NCI-H2171 (cell line): ENCODE measurements around the gene ATP8B4.

Source experiments
- DNase-seq: peaks from one replicate; lab custom pipeline; 2025; lab: John Stamatoyannopoulos, UW

ATP8B4 gene

DNA sequence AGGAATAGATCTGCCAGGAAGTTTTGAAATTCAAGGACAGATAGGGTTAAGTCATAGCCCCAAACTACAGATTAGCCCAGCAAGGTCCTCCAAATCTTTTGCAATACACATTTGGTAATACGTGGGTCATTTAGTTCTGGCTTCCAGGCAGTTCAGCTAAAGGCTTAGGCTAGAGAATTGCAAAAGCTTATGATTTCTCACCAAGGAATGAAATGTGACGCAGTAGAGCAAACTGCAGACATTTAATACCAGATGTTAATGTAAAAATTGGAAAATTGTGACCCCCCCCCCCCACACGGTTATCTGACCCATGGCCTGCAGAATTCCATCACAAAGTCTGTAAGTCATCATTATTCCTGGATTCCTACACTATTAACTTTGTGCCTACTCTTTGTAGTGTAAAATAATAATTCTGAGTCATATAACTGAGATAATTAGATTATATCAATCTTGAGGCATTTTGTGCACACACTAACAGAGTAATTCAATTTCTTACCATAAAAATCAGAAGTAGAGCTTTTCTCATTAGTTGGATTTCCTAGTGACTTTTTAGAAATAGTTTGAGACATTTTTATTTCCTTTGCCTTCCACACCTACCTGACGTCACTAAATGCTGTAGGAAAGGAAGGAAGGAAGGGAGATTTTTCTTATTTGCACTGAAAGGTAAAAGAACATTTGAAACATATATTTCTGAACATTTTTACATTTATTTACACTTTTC is 263.0 kb downstream of the ATP8B4 start:
- DNase-seq: no peak

DNA sequence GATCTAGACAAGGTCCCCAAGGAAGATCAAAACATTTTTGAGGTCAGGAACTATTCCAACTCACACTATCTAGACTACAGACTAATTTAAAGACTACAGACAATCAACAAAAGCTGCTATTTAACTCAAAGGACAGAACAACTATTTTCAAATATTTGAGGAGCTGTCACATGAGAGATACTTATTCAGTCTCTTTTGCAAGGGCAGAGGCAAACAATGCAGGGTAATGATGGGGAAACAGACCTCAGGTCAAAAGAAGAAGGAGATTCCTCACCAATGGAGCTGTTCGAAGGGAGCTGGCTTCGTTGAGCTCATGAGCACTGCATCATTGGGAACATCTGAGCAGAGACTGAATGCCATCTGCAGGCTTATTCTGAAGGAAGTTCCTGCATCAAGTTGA is 266.3 kb downstream of the ATP8B4 start:
- no peak for DNase-seq

DNA sequence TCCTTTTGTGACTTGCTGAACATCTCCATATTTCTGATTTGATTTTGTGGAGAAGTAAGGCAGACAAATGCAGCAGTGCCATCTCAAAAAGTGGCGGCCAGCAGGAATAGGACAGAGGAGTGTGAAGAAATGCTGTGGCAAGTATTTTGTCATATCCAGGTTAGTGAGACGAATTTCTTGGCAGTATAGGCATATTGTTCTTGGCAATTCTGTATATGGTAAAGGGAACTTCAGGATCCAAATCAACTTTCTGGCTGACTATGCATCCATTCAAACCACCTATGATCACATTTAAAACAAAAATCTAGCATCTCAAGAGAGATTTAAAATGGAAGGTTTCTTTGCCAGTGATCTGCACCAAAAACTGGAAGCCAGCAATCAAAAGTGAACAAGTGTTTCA is 270.2 kb downstream of the ATP8B4 start:
- DNase-seq: no peak

DNA sequence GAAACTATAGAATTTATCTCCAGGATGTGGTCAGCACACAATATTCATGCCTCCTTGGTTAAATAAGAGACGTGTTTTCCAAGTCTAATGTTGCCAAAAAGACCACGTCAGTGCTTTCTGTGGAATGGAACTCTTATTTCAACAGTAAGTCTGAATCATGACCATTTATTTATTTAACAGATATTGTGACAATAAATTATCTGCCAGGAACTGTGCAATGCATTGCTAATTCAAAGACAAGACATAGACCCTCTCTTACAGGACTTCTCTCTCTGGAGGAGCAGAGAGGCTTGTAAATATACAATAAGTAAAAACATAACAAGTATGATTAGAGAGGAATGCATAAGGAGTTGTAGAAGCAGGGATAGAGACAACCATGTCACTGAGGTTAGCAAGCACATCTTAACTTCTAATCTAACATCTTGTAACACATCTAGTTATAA is 270.7 kb downstream of the ATP8B4 start:
- no peak for DNase-seq

DNA sequence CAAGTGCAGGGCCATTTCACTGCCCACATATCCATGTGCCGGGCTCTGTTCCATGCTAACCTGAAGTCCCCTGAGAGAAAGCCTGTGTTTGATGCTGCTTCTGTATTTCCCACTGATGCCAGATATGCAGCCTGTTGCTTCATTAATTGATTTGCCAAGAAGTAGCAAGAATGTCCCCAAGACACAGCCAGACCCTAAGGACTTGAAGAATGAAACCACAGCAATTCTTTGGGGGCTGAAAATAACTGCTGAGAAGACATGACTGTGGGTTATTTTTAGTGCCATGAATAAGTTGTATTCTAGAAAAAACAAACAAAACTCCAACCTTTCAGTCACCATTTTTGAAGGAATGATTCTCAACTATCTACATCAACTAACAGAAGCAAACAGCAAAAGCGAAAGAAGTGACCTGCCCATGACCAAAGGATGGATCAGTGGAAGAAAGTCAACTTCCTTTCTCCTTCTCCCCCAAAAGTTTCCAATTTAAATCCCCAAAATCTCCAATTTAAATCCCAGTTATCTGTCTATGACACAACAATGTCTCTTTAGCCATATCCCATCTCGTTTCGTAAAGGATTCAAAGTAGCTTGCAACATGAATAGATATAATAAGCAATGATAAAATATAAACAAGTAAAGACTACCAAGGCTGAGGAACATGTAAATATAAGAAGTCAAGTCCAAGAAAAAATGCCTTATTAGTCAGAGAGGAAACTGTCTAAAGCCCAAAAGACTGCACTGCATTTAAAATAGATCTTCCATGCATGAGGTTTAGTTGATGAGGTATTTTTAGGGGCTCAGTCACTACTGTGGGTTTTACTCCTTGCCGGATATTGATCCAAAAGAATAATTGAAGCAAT is 271.4 kb downstream of the ATP8B4 start:
- no peak for DNase-seq

DNA sequence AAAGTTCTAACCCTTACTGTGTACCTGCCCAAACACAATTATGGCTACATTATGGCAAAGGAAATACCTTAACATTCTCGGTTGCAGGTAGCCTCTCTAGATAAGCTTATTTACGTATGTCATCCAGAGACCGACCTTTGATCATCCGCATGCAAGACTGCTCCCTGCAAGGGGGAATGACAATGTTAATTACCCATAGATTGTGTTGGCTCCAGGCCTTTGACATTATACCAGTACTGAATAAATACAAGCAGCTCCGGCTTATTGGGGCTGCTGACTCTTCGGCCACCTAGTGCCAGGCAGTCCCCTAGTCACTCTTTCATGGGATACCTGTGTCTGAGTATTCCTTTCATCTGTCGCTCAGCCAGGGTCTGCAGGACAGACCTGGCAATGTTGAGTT is 274.6 kb downstream of the ATP8B4 start:
- no peak for DNase-seq

DNA sequence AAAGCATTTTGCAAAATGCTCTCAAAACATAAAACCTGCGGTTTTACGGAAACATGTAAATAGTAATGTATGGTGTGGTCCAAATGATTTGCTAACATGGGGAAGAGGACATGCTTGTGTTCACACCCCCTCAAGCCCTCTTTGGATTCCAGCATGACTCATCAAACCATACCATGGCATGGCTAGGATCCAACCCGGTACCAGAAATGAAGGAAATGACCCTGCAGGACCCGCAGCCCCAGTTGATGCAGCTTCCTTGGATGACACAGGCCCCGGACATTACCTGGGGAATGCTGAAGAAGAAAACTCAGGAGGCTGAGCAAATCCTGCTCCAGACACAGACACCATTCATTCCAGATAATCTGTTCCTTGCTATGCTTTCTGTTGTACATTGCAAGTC is 275.3 kb downstream of the ATP8B4 start:
- no peak for DNase-seq

DNA sequence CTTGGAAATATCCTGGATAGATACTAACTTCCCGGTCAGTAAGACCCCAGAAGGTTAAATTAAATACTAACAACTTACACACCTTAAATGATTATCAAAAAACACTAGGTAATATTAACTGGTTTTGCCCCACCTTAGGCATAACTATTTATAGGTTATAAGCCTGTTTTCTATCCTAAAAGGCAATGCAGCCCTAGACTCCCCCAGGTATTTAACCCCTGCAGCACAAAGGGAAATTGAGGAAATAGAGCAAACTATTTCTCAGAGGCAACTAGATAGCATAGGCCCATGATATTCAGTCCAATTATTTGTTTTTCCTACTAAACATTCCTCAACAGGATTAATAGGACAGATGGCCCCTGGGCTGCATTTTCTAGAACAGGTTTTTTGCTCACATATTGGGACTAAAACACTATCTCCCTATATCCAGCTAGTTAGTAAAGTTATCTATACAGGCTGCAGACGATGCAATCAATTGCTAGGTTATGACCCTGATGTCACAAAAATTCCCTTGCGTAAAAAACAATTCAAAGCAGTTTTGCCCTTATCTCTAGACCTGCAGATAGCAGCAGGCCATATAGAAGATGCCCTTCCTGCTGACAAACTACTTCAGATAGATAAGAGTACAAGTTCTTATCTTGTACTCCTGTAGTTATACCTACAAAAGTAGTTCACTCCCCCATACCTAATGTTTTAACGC is 276.9 kb downstream of the ATP8B4 start:
- DNase-seq: no peak

DNA sequence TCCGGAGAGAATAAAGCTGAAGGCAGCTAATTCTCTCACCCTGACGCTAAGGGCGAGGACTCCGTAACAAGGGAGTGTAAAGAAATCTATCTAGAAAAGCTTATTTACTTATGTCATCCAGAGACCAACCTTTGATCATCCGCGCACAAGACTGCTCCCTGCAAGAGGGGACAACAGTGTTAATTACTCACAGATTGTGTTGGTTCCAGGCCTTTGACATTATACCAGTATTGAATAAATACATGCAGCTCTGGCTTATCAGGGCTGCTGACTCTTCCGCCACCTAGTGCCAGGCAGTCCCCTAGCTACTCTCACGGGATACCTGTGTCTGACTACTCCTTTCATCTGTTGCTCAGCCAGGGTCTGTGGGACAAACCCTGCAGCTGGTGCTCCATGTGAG is 286.5 kb downstream of the ATP8B4 start:
- no peak for DNase-seq

DNA sequence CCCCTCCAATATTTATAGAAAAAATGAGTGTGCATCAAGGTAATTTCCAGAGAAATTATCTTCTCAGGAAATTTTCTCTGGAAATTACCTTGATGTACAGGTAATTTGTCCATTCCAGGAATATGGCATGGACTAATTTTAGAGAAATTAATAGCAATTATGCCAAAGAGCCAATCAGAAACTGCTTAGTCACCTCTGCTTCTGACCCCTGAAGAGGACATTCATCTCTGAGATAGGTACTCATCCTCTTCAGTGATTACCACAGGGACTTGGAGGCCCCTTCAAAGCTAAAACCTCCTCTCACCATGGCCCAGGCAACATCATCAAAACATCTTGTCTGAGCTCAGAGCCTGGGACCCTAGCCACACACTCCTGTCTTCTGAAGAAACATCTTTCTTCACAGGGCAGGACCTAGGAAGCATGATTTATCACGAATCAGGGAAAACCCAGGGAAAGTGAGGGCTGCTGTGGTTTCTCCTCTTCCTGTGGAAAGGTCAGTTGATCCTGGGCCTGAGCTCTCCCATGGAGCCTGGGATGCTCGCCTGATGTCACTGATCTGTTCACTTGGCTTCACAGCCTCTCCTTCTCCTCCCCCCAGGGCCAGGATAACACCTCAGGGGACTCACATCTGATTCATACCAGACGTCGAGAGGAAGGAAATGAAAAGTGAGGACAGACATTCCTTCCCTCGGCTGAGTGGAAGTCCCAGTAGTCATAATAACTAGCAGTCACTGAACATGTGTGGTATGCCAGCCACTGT is 287.6 kb downstream of the ATP8B4 start:
- DNase-seq: no peak

DNA sequence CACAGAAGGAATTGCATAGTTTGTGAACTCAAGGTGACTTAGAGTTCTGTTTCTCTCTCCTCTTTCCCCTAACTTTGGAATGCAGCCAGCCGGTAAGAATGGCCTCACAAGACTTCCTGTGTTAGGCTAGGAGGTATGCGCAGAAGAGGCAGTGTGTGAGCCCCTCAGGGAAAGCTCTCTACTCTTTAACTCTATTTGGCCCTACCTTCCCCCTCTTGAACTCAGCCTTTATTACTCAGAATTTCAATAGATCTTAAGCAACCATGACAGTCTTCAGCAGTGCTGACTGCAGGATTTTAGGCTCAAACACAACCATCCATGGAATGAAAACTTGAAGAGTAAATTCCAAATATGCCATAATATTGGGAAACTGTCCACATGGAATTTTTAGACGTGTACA is 288.6 kb downstream of the ATP8B4 start:
- no peak for DNase-seq

DNA sequence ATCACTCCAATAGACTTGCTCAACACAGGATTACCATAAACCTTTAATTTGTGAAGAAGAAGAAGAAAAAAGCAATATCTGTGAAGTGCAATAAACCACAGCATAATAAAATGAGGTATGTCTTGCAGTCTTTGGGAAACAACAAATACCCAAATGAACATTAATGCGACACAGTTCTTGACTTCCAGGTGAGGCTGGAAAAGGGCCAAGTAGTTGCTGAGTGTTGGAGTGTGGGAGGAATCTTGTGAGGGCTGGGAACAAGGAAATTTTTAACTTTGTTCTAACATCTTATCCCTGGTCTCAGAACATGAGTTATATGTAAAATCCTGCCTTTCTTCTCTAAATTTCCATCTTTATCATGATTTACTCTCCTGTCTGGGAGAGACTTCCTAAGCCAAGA is 291.7 kb downstream of the ATP8B4 start:
- no peak for DNase-seq

DNA sequence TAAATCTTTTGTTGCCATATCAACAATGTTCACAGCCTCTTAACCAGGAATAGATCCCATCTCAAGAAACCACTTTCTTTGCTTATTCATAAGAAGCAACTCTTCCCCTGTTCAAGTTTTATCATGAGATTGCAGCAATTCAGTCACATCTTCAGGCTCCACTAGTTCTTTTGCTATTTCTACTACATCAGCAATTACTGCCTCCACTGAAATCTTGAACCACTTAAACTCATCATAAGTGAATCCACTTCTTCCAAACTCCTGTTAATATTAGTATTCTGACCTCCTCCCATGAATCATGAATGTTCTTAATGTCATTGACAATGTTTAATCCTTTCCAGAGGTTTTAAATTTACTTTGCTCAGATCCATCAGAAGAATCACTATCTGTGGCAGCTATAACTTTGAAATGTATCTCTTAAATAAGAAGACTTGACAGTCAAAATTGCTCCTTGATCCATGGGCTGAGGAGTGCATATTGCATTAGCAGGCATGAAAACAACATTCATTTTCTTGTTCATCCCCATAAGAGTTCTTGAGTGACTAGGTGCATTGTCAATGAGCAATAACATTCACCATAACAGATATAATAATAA is 292.3 kb downstream of the ATP8B4 start:
- DNase-seq: no peak

DNA sequence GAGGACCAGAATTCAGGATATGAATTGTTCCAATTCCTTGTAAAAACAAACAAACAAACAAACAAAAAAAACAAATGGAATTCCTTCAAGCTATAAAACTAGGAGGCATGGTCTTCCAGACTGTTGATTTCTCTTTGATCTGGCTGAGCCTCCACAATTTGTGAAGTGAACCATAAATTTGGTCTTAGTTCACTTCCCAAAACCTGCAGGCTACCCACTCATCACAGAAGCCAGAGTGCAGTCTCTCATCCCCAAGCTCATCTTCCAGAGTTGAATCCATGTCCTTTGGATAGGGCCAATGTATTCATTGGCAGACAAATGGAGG is 294.3 kb downstream of the ATP8B4 start:
- DNase-seq: no peak

DNA sequence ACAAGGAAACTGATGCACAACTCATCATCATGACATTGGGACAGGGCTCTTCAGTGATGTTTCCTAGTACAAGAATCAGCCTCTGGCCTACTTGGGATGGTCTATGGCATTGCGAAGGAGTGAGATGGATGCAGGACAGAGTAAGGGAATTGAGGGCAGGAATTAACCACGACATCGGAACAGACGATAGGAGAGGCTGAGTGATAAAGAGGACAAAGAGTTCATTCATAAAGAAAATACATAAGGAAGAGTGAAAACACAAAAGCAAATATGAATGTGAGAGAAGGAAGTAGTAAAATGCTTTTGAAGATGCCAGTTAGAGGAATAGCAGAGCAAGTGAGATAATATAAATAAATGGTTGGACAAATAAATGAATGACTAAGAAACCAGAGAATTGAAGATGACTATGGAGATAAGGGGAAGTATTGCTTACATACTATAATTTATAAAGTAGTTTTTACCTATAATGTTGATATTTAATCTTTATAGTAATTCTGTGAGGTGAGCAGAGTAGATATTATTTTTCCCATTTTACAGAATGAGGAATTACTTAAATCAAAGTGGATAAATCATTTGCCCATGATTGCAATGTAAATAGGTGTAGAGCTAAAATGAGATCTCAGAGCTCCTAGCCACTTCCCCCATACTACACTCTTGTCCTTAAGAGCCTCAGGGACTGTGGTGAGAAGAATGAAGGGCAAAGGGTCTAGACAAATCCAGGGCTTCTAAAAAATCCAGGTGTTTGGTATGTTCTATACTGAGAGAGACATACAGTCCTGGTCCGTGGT is 294.9 kb downstream of the ATP8B4 start:
- DNase-seq: no peak

DNA sequence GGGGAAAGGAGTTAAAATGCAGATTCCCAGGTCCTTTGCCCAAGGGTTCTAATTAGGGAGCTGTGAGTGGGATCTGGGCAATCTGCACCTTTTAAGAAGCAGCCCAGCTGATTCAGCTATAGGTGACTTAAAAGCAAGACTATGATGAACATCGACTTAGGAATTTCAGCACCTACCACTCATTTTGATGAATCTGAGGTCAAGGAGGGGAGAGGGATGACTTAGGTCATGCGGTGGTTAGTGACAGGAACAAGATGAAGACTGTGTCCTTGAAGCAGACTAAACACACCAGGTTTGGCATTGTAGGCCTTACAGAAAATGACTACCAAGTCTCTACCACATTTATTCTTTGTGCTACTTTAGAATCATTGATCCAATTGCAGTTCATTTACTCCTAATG is 301.9 kb downstream of the ATP8B4 start:
- DNase-seq: no peak

DNA sequence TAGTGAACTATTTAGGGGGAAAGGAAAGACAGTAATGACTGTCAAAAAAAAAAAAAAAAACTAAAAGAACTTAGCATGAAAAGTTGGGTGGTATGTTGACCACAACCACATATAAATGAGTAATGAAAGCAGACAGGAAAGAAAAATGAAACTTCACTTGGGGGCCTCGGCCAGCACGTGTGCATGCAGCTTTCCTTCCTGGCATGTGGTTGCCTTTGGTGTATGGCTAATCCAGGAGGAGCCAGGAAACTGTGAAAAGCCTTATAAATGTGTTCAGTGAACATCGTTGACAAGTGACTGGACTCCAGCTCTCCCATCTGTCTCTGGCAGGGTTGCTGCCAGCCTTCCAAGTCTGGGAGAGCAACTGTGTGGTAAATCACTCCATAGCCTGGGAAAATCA is 303.1 kb downstream of the ATP8B4 start:
- DNase-seq: no peak

DNA sequence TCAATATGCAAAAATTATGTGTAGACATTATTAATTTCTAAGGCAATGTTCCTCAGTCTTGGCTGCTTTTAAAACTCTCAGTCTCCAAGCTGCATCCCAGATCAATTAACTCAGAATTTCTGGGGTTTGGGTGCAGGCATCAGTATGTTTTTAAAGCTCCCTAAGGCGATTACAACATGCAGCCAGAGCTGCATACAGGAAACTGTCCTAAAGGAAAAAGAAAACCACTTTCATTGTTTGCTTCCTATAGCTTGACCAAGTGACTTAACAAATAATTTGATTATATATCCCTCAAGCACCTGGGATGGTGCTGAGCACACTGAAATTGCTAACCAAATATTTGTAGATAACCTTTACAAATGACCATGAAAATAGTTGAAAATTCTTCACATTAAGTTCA is 303.5 kb downstream of the ATP8B4 start:
- no peak for DNase-seq

DNA sequence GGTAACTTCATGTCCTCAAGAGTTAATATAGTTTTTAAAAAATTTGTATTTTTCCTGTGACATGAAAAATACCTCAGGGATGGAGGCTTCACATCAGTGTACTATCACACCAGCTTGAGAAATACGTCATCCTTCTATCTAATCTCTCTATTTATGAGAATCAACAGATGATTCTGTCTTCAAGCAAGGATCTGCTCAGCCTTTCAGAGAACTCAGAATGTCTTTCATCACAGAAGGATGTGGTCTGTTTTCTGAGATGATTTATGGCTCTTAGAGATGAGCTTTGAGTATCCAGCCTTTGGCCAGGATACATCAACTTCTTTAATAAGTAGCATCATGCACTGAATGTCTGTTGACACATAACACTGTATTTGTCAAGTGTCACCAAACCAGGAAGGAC is 304.3 kb downstream of the ATP8B4 start:
- DNase-seq: no peak

DNA sequence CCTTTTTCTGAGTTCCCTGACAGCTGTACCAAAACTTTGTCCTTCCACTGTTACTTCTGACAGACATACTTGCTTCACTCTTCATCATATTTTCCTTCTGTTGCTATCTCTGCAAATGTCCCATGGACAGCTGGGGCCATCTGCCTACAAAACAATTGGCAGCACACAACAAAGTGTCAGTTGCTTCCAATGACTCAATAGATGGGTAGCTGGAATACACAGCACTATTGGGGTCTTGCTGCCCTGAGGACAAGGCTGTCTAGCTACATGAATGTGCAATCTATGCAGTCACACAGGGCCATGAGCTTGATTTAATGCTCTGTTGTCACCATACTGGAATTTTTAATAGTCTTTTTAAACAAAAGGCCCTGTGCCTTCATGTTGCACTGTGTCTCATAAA is 305.4 kb downstream of the ATP8B4 start:
- no peak for DNase-seq

DNA sequence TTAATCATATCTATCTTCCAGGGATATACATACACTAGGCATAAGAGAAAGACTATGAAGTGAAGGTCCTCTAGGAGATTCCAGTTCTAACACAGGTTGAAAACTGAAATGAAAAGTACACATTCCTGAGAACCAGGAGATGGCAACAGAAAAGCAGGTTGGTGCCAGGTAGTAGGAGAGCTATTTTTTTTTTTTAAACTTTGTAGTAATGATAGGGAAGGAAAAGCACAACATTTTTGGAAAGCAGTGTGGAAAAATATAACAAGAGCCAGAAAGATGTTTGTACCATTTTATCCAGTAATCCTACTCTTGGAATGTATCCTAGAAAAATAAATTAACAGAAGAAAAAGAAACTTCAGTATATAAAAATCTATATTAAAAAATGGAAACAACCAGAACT is 308.3 kb downstream of the ATP8B4 start:
- DNase-seq: no peak
